Right kidney (tissue), 1 donor: ENCODE results near the gene PATE4.
A peak's percentile ranks its signal among the peaks of the same experiment; 100 is the strongest.

Source experiments
- DNase-seq: peaks from one replicate; pipeline ENCODE4 v3.0.0-alpha.2; 2016

Gene PATE4

DNA sequence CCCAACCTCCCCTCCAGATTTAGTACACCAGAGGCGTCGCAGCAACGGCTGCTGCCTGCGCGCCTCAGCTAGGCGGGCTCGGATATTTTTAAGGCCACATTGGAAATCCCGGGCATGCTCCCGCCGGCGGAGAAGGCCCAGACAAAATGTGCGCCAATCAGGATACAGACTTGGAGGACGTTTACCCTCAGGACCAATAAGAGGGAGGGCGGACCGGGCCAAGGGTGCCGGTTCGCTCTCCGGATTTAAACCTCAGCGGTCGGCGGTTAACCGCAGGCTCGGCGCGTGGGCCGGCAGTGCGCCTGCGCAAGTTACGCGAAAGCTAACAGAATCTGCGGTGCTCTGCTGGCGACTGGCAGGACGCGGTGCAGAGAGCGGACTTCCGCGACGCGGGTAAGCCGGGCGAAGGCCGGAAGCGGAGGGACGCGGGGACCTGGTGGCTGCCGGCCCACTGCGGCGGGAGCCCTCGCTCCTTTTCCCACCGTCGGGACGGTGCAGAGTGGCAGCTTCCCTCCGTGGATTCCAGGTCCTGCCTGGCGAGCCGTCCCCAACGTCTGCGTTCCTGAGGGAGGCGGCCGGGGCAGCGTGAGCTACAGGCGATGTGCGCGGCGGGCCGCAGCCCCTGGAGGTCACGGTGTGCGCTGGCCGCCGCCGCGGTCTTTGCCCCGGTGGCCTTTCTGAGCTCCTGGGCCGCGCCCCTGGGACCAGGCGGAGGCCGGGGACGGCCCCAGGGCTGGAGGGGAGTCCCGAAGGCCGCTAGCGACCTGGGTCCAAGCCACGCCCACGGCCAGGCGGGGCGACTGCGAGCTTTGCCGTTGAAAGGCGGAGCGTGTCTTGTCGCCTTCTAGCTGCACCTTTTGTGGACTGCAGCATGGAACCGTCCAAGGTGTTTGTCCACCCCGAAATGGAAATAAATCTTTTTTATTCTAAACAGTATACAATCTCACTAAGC lies 54.5 kb downstream of the PATE4 start, which contains the start of gene HYLS1:
TSS of gene HYLS1 (plus strand) at position 296 of the 952 bp plus-strand sequence. CDS start 11,701 bp downstream, outside the sequence.
- peak; percentile 100 for DNase-seq
